Stimulated activated CD4-positive, alpha-beta T cell treated with anti-CD3 and anti-CD28 coated beads, TNF-alpha, amount 100 ng/mL, for 24 hours (primary cell): Measurements from ENCODE around the gene F2RL1.
A peak's percentile ranks its signal among the peaks of the same experiment; 100 is the strongest.
"Not testable (repeated sequence)": the region's sequence is repeated elsewhere in the genome, so short reads cannot be mapped to it uniquely, and the experiment has no call there.

Source experiments
- DNase-seq, 3 experiments: peaks; one replicate each; pipeline ENCODE4 v3.0.0-alpha.2; 2020; ENCODE audit warnings: low read depth in 3 of 3

Gene F2RL1, protein sequence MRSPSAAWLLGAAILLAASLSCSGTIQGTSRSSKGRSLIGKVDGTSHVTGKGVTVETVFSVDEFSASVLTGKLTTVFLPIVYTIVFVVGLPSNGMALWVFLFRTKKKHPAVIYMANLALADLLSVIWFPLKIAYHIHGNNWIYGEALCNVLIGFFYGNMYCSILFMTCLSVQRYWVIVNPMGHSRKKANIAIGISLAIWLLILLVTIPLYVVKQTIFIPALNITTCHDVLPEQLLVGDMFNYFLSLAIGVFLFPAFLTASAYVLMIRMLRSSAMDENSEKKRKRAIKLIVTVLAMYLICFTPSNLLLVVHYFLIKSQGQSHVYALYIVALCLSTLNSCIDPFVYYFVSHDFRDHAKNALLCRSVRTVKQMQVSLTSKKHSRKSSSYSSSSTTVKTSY

DNA sequence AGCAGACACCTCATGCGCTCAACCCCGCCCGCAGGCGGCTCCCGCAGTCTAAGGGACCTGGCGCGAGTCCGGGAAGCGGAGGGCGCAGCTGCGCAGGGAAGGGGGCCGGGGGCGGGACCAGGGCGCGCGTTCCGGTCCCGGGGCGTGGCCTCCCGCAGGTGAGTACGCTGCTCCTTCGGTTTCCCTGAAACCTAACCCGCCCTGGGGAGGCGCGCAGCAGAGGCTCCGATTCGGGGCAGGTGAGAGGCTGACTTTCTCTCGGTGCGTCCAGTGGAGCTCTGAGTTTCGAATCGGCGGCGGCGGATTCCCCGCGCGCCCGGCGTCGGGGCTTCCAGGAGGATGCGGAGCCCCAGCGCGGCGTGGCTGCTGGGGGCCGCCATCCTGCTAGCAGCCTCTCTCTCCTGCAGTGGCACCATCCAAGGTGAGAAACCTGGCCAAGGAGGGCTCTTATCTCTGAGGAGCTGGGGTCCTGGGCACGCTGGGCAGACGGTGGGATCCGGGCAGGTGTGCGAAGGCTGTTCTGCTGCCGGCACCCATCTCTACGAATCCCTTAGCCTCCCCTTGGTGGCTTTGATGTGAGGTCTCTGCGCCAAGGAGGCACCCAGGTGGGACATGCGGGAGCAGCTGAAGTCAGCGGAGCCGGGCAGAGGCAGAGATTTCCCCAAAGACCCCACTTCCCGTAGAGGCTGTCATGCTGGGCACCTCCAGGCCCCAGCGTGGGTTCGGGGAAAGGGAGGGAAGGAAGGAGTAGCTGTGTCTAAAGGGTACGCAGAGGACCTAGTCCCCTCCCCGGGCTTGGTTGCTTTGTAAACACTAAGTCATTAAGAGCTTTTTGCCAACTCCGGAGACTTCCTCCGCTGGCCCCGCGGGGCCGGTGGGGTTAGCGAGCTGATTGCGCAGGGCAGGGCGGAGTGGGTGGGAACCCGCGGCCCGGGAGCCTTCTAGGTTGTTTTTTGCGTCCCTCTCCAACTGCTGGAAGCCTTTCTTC is at the start of gene F2RL1:
TSS of gene F2RL1 (plus strand) at position 187 of the 988 bp plus-strand sequence. CDS start at position 340, 153 bp downstream.
- DNase-seq: peak in 2 of 3 experiments; percentile 25 to 54

DNA sequence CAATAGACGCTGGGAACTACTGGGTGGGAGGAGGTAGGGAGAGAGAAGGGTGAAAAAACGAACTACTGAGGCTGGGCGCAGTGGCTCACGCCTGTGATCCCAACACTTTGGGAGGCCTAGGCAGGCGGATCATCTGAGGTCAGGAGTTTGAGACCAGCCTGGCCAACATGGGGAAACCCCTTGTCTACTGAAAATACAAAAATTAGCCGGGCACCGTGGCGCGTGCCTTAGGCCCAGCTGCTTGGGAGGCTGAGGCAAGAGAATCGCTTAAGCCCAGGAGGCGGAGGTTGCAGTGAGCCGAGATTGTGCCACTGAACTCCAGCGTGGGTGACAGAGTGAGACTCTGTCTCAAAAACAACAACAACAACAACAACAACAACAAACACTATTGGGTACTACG is 47.8 kb upstream of the F2RL1 start:
- not testable (repeated sequence) for DNase-seq

DNA sequence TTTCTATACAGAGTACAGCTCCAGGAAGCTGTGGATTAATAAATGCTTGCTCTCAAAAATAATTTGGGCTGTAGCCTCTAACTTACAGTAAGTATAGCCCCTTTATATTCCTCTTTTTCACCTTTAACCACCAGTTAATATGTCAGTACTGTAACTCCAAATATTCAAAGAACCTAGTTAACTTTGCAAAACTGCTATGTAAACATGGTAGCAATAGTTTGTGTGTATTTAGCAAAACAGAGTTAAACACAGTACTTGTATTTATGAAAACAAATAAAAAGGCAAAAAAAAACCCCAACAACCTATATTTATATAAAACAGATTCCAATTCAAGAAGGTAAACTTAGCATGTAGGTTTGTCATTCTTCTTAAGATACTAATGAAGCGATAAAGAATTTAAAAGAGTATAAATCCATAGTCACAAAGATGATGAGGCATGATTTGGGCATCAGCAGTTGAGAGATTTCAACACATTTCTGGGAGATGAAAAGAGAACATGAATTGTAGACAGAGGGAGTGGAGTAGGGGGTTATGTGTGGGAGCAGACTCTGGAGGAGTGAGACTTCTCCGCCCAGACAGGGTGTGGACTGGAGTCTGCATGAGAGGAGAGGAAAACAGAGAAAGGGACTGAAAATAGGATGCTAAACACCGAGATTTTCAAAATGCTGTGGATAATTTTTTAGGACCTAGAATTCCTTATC is 47.0 kb upstream of the F2RL1 start:
- no peak for DNase-seq

DNA sequence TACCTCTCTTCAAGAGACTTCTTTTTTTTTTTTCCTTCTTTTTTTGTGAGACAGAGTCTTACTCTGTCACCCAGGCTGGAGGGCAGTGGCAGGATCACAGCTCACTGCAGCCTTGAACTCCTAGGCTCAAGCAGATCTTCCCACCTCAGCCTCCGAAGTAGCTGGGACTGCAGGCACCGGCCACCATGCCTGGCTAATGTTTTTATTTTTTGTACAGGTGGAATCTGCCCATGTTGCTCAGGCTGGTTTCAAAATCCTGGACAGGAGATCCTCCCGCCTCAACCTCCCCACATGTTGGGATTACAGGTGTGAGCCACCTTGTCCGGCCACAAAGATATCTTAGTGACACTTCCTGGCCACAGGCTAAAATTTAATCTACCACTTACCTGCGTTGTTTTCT is 42.9 kb upstream of the F2RL1 start:
- DNase-seq: no peak

DNA sequence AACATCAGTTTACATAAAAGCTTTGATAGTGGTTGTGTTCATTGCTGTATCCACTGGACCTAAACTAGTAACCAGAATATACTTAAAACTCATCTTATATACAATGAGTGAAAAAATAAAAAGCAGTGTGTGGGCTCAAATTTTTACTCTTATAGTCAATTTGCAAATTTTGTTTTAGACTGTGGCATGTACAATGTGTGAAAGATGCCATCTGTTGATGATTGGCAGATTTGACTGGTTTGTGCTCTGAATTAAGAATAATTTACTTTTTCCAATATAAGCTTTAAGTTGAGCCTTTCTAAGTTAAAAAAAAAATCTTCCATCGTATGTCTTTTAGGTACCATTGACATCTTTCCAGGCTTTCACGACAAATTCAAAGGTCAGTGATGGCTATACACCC is 42.4 kb upstream of the F2RL1 start:
- DNase-seq: no peak

DNA sequence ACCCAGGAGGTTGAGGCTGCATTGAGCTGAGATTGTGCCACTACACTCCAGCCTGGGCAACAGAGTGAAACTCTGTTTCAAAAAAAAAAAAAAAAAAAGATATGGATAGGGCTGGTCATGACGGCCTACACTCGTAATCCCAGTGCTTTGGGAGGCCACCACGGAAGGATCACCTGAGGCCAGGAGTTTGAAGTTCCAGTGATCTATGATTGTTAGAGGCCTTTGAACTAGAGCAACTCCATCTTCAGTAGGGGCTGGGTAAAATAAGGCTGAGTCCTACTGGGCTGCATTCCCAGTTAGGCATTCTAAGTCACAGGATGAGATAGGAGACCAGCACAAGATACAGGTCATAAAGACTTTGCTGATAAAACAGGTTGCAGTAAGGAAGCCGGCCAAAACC is 38.2 kb upstream of the F2RL1 start:
- not testable (repeated sequence) for DNase-seq

DNA sequence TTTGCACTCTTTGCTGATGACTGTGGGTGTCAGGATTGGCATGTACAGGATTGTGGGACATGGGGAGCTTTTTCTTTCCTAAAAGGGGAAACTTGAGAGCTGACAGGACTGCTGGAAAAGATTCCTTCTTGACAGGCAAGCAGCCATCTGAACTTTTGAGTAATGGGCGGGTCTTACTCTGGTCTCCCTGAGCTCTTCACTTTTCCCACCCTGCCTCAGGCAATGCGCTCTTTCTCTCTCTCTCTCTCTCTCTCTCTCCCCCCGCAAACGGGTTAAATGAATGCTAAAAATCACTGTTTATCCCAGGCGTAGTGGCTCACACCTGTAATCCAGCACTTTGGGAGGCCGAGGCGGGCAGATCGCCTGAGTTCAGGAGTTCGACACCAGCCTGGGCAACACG is 37.1 kb upstream of the F2RL1 start:
- no peak for DNase-seq

DNA sequence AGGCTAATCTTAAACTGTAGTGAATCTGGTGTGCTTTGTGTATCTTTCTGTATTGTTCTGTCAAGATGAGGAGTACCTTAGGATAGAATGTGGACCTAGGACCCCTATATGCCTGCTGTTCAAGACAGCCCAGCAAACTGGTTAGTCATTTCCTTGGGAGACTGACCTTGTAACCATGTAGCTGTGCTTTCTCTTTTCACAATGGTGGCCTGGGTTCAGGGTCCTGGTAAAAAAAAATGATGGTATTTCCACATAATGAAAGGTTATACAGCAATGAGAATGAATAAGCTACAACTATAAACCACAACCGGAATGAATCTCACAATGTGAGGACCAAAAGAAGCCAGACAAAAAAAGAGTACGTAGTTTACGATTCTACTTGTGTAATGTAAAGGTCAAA is 36.4 kb upstream of the F2RL1 start:
- no peak for DNase-seq

DNA sequence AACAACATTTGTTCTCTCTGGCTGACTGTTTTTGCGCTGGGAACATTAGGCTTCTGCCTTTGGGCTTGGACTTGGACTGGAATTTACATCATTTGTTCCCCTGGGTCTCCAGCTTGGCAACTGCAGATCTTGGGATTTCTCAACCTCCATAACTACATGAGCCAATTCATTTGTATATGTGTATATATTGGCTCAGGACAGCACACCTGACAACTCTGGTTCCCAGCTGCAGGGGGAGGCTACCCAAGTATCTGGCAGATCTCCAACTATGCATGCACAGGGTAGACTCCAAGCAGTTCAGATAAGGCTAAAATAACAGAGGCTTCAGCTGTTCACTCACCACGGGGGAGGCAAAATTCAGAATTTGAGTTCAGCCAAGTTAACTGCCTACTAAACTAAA is 31.6 kb upstream of the F2RL1 start:
- DNase-seq: no peak

DNA sequence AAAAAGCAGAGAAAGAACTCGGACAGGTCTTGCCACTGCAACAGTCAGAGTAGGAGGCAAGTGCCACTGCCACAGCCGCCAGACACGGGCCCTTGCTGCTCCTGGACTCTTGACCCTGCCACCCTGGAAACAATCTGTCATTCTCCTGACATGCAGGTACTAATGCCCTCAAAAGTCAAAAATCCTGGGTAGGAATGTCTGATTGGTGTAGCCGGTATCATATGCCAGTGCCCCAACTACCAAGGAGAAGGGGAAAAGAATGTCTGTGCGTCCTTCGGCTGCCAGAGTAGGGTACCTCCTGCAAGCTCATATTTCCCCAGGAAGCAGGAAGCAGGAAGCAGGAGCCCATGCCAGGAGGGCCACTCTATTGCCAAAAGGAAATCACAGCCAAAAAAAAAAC is 30.5 kb upstream of the F2RL1 start:
- DNase-seq: no peak

DNA sequence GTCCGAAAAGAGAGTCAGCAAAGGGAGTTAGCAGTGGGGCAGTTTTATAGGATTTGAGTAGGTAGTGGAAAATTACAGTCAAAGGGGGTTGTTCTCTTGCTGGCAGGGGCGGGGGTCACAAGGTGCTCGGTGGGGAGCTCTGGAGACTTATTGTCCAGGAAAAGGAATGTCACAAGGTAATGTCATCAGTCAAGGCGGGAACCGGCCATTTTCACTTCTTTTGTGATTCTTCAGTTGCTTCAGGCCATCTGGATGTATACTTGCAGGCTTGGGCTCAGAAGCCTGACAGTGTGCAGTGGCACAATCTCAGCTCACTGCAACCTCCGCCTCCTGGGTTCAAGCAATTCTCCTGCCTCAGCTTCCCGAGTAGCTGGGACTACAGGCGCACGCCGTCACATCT is 29.6 kb upstream of the F2RL1 start:
- DNase-seq: not testable (repeated sequence)

DNA sequence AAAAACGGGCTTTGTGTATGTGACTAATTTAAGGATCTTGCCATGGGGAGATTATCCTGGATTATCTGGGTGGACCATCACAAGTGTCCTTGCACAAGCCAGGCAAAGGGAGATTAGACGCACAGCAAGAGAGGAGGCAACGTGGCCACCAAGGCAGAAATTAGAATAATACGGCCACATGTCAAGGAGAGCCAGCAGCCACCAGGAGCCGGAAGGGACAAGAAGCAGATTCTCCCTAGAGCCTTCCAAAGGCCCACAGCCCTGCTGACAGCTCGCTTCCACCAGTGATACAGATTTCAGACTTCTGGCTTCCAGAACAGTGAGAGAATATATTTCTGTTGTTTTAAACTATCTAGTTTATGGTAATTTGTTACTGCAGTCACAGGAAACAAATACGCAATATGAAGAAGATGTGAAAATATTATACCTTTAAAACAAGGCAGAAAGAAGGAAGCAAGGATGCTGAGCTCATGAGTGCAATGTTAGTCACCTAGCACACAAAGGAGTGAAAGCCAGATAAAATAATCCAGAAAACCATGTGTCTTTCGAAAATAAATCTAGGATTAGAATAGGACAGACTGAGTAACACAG is 28.7 kb upstream of the F2RL1 start:
- no peak for DNase-seq

DNA sequence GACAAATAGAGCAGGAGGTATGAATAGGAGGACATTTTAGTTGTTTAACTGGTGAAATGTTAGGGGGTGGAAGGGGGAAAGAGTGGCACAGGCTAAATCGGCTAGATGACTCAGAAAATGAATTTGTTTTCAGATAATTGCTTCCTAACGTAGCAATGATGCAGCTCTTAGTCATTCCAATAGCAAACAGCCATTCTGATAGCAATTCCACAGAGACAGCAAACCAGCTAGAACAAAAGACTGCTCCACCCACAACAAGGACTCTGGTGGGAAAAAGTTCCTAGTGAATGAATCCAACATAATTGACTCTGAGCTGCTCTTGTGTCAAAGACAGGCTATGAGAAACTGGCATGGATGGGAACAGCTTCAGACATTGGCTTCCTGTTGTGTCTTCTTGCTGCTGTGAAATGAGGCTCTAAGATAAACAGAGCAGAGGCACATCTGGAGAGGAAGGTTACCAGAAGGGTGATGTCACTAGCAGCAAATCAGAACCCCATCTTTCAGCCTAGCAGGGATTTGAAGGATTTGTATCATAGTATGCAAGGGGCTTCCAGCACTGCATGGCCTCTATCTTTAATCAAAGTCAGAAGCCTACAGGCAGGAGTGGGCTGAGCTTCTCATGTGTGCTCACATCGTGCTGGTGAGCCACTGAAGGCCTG is 28.1 kb upstream of the F2RL1 start:
- no peak for DNase-seq

DNA sequence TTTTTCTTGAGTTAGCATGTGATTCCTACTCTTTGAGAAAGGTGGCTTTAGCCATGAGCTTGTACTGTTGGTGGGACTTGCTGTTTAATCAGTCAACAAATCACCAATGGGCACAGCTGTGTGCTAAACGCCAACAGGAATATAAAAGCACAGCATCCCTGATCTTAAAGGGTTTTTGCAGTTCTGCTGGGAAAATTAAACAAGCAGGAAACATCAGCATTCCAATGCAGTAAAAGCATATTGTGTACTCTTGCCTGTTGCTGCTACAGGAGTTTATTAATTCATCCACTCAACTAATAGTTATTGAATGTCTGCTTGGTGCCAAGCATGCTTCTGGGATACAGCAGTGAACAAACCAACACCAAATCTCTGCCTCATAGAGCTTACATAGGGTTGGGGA is 27.4 kb upstream of the F2RL1 start:
- no peak for DNase-seq

DNA sequence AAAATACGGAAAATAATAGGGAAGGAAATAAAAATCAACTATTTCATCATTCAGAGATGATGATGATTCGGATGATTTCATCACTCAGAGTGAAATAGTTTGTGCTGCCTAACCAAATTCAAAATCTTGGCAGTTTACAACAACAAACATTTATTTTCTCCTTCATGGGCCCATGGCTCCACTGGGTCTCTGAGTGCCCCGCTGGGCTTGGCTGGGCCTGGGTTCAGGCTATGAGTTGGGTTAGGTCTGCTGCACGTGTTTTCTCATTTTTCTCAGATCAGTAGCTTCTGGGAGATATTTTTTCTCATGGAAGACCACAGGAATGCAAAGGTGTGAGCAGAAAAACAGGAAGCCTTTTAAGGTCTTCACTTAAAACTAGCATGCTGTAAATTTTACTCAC is 24.0 kb upstream of the F2RL1 start:
- DNase-seq: no peak

DNA sequence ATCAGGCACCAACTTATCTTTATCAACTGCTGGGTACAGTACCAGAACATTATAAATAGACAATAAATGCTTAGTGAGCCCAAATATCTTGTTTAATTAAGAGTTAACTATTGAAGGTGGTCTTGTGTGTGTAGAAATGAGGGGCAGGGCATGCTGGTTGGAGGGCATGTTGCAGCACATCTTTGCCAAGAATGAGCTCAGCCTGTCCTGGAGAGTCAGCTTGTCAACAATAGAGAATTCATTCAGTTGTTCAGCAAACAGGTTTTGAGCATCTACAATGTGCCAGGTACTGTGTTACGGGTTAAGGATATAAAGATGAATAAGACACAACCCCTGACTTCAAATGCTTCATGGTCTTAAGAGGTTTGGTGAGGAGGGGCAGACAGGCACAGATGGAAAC is 19.2 kb upstream of the F2RL1 start:
- no peak for DNase-seq

DNA sequence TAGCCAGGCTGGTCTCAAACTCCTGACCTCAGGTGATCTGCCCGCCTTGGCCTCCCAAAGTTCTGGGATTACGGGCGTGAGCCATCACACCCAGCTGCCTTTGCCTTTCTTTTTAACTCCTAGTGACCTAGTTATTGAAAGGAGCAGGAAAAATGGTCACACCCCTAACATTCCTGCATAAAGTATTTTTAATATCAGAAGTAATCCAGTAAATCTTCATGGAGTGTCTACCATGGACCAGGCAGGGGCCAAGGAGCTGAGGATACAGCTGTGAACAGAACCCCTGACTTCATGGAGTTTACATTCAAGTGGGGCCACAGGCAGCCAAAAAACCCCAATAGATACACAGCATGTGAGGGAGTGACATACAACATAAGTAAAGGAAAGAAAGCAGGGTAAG is 18.3 kb upstream of the F2RL1 start:
- no peak for DNase-seq

DNA sequence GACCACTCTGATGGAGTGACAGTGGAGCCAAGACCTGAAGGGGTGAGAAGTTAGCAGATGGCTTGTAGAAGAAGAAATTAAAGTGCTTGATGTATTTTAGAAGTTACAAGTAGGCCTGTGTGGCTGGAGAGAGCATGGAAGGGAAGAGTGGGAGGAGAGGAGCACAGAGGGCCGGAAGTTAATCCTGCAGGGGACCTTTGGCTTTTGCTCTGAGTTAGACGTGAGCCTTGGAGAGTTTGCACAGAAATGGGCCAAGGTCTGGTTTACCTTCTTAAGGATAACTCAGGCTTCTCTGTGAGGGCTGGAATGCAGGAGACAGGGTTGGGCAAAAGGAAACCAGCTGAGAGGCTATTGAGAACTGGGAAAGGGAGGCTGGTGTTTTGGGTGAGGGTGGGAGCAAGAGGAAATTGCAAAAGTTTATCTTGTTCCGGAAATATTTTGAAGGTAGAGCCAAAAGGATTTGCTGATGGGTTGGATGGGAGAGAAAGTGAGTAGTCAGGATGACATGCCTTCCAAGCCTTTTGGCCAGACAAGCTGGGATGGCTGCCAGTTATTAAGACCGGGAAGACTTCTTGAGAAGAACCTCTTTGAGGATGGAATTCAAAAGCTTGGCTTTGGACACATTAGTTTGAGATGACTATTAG is 17.5 kb upstream of the F2RL1 start:
- DNase-seq: no peak

DNA sequence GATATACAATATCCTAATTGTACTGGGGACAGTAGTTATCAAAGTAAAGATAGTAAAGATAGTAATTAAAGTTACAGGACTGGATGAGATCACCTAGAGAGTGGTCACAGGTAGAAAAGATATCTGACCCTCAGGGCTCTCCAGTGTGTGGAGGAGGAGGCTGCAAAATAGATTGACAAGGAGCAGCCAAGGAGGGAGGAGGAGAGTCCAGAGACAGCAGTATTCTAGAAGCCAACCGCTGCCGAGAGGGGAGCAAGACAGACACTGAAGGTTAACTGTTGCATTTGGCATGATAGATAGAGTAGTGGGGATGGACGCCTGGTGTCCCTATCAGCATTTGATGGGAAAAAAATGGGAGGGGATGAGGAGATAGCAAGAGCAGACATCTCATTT is 17.0 kb upstream of the F2RL1 start:
- no peak for DNase-seq

DNA sequence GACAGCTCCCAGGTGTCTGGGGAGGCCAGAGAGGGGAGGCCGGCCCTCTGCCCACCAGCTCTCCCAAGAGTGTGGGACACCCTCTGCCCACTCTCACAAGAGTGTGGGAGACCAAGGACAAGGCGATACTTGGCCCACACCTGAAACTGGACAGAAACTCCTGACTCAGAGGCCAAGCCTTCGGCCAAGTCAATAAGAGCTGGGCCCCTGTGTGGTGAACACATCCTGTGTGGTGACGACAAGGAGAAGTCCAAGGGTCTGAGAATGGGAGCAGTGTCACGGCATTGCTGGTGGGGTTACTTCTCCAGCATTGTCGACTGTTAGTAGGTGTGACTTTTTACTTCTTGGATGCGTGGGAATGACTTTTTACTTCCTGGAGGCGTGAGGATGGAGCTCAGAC is 14.6 kb upstream of the F2RL1 start:
- DNase-seq: no peak
